ENCODE results near the gene SLPI. TPM values are rescaled to one million over a fixed set of nuclear protein-coding genes. Genes with fewer than 3 reads are reported as not detected.

Gene SLPI
- total RNA-seq, 4 donors from 2014 or later: 3.0 to 52.4 (median 39.6) TPM

DNA sequence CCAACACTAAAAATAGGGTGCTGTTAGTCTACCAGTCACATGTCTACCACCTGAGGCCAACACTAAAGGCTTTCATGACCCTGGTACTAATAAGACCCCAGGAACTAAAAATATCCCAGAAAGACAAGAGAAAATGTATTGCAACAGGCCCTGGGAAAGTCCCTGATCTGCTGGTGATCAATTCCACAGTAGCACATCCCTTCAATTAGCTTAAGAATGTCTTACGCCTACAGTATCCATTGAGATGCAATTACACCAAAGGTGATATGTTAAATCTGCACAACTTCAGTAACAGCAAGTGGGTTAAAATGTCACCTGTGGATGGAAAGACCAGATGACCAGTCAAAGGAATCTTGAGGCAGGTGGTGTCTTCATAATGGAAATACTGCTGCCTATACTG is 44.4 kb downstream of the SLPI start:
- intact Hi-C loops (cut with DNase I): no loop called here
- Histone ChIP-seq H3K27me3 (no peaks in the 10 kb centered on the region), H3K9me3 (no peaks in the 10 kb centered on the region), H3K4me1 (no peaks in the 10 kb centered on the region), H3K27ac (no peak overlapping the region), H3K4me3 (replicated peaks in 1 of 3) (no peak overlapping the region), H3K36me3 (no peaks in the 10 kb centered on the region)
- no peak for TF ChIP-seq CTCF (IDR thresholded peaks at IDR 0.05)
- TF ChIP-seq POLR2A (IDR thresholded peaks at IDR 0.05): no peak
- WGBS, 2 donors: 94 to 100% methylated on average over 1 of the region's 1 CpG
- no peak for DNase-seq

DNA sequence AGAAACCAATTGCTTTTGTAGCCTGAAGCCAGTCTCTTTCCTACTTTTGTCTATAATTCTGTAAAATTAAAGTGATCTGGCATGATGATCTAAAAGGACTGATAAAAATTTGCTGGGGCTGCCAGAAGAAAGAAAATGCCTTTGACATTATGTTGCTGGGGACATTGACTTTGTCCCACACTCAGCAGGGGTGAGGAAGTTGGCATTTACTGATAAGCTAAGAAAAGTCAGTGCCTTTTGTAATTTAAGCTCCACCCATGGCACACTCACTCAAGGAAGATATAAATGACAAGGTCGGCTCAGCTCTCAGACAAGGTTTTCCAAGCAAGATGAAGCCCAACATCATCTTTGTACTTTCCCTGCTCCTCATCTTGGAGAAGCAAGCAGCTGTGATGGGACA is 47.6 kb downstream of the SLPI start, which contains the start of gene SEMG1:
TSS of gene SEMG1 (plus strand) at position 309 of the 400 bp plus-strand sequence. CDS start at position 330, 21 bp downstream.
- intact Hi-C loops (cut with DNase I): no loop called here
- Histone ChIP-seq H3K4me3 (replicated peaks in 1 of 3) (no peak within 1 kb of the TSS), H3K4me1 (no peaks in the 10 kb centered on the region), H3K27ac (no peak within 1 kb of the TSS), H3K9me3 (no peaks in the 10 kb centered on the region), H3K27me3 (no peaks in the 10 kb centered on the region), H3K36me3 (no peaks in the 10 kb centered on the region)
- no peak for DNase-seq
- WGBS, 2 donors: 45 to 50% methylated on average over 1 of the region's 1 CpG
- TF ChIP-seq CTCF (IDR thresholded peaks at IDR 0.05): no peak
- no peak for TF ChIP-seq POLR2A (IDR thresholded peaks at IDR 0.05)

Other genes with a start within 250 kb of the SLPI start
- gene KCNS1, start 153.4 kb downstream of the SLPI start, total RNA-seq: under 1 TPM in 2 of 4 donors, not detected in 2; 0.20 to 0.78 TPM
- not detected for gene WFDC5, start 139.4 kb downstream of the SLPI start, total RNA-seq
- gene WFDC12, start 130.1 kb downstream of the SLPI start, total RNA-seq: not detected
- gene PI3, start 79.7 kb downstream of the SLPI start, total RNA-seq: not detected
- not detected for gene SEMG1, start 47.5 kb downstream of the SLPI start, total RNA-seq
- gene SEMG2, start 33.2 kb downstream of the SLPI start, total RNA-seq: not detected
- gene RBPJL, start 52.3 kb upstream of the SLPI start, total RNA-seq: not detected
- 1 to 10 TPM in 1 of 4 donors, not detected in 3; 1.2 TPM for gene MATN4, start 53.7 kb upstream of the SLPI start, total RNA-seq
- gene SDC4, start 93.9 kb upstream of the SLPI start, total RNA-seq: 100 to 1,000 TPM in 1 of 4 donors, 10 to 100 TPM in 3; 35.5 to 101 (median 63.3) TPM
- gene SYS1, start 108.6 kb upstream of the SLPI start, total RNA-seq: 10 to 100 TPM; 52.7 to 86.1 (median 76.6) TPM
- gene TP53TG5, start 123.8 kb upstream of the SLPI start, total RNA-seq: not detected
- gene DBNDD2, start 153.7 kb upstream of the SLPI start, total RNA-seq: 10 to 100 TPM; 12.1 to 47.4 (median 20.9) TPM
- gene PIGT, start 161.6 kb upstream of the SLPI start, total RNA-seq: 100 to 1,000 TPM in 3 of 4 donors, 10 to 100 TPM in 1; 85.0 to 122 (median 114) TPM
- 100 to 1,000 TPM; 109 to 163 (median 131) TPM for gene WFDC2, start 215.2 kb upstream of the SLPI start, total RNA-seq